GM06990 (cell line): ENCODE data around the gene C19orf33.

ENCODE experiments used
- DNase-seq: peaks from one replicate; pipeline ENCODE4 v3.0.0-alpha.2; 2011; ENCODE audit not compliant: insufficient read length; ENCODE audit errors: extremely low read depth
- H3K27me3 ChIP-seq: replicated peaks from 2 replicates; pipeline ENCODE4 v1.6.0; 2011; ENCODE audit warnings: low read length; ENCODE audit not compliant: control insufficient read depth, insufficient read depth
- H3K36me3 ChIP-seq: 2 replicates; pipeline ENCODE4 v1.5.1; 2011; ENCODE audit warnings: low read length; ENCODE audit not compliant: control insufficient read depth, insufficient read depth
- H3K4me3 ChIP-seq: replicated peaks from 2 replicates; pipeline ENCODE4 v1.5.1; 2011; ENCODE audit warnings: low read depth, mild to moderate bottlenecking, control low read depth, low read length
- TF ChIP-seq, protein P1 (sequence below): IDR thresholded peaks from 2 replicates; pipeline ENCODE4 v1.5.1; 2011; ENCODE audit warnings: low read length, control low read depth, mild to moderate bottlenecking, inconsistent platforms; ENCODE audit not compliant: insufficient read depth, poor library complexity, severe bottlenecking

C19orf33 gene

DNA sequence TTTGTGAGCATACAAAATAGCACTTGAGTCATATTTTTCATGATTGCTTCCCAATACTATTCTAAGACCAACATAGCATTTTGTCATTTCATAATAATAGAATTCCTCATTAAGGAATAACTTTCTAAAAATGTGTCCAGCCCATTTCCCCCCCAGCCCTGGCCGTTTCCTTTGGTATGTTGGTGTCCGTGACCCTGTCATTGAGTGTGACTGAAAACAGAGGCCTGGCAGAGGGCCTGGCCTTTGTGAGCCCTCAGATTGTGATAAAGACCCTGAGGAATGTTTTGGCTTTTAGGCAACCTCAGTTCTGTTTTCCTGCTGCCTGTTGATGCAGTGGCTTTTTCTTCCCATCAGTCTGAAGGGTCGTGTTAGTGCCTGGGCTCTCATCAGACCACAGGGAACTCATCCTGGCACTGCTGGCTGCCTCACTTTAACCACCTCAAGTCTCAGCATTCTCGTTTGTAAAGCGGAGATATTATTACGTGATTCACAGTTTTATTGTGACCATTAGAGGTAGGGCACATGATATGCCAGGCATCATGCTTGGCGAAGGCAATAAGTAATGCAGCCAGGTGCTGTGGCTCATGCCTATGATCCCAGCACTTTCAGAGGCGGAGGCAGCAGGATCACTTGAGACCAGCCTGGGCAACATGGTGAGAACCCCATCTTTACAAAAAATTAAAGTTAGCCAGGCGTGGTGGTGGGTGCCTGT, 25.9 kb upstream of the C19orf33 start:
- TF ChIP-seq, protein P1, sequence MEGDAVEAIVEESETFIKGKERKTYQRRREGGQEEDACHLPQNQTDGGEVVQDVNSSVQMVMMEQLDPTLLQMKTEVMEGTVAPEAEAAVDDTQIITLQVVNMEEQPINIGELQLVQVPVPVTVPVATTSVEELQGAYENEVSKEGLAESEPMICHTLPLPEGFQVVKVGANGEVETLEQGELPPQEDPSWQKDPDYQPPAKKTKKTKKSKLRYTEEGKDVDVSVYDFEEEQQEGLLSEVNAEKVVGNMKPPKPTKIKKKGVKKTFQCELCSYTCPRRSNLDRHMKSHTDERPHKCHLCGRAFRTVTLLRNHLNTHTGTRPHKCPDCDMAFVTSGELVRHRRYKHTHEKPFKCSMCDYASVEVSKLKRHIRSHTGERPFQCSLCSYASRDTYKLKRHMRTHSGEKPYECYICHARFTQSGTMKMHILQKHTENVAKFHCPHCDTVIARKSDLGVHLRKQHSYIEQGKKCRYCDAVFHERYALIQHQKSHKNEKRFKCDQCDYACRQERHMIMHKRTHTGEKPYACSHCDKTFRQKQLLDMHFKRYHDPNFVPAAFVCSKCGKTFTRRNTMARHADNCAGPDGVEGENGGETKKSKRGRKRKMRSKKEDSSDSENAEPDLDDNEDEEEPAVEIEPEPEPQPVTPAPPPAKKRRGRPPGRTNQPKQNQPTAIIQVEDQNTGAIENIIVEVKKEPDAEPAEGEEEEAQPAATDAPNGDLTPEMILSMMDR, result no peak
- no peak for DNase-seq

GRCh38 chr19:38278751-38279150, 25.3 kb upstream of the C19orf33 start:
- no peak overlapping the region for H3K4me3 ChIP-seq
- no peak for DNase-seq
- TF ChIP-seq, protein P1, result no peak
- H3K36me3 ChIP-seq, result no peaks in the 10 kb centered on the region
- no peaks in the 10 kb centered on the region for H3K27me3 ChIP-seq

More for the DNA sequence above, 25.9 kb upstream of the C19orf33 start:
- H3K4me3 ChIP-seq, result no peak overlapping the region
- H3K36me3 ChIP-seq, result no peaks in the 10 kb centered on the region
- H3K27me3 ChIP-seq, result no peaks in the 10 kb centered on the region

- Histone ChIP-seq H3K36me3 (no peaks in the 10 kb centered on the region), H3K4me3 (no peak overlapping the region), H3K27me3 (no peaks in the 10 kb centered on the region)
- TF ChIP-seq, protein P1, result no peak
- DNase-seq, result no peak
Observed at GRCh38 chr19:38280030-38280921, 23.8 kb upstream of the C19orf33 start.

- no peak for DNase-seq
- TF ChIP-seq, protein P1, result no peak
- H3K4me3 ChIP-seq, result no peak overlapping the region
- no peaks in the 10 kb centered on the region for H3K36me3 ChIP-seq
- H3K27me3 ChIP-seq, result no peaks in the 10 kb centered on the region
Observed at GRCh38 chr19:38281811-38282566, 22.1 kb upstream of the C19orf33 start.

DNA sequence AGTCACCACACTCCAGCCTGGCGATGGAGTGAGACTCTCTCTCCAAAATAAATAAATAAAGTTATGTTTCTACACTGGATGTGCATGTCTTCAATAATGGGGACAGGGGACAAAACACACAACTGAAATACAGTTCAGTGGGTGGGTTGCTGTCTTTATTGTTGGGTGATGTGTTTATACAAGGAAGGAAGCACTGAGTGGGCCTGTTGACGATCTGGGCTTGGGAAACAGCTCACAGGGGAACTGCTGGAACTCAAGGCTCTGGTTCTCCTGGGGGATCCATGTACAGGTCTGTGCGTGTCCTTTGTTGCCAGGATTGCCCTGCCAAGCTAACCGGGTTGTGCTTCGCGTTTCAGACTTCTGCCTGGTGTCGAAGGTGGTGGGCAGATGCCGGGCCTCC, 20.8 kb upstream of the C19orf33 start:
- no peak for DNase-seq
- no peak overlapping the region for H3K4me3 ChIP-seq
- no peaks in the 10 kb centered on the region for H3K27me3 ChIP-seq
- TF ChIP-seq, protein P1, result no peak
- H3K36me3 ChIP-seq, result no peaks in the 10 kb centered on the region
